Measurements from ENCODE around the gene ZG16.
"Not testable (repeated sequence)": the region's sequence is repeated elsewhere in the genome, so short reads cannot be mapped to it uniquely, and the experiment has no call there.

Gene ZG16

DNA sequence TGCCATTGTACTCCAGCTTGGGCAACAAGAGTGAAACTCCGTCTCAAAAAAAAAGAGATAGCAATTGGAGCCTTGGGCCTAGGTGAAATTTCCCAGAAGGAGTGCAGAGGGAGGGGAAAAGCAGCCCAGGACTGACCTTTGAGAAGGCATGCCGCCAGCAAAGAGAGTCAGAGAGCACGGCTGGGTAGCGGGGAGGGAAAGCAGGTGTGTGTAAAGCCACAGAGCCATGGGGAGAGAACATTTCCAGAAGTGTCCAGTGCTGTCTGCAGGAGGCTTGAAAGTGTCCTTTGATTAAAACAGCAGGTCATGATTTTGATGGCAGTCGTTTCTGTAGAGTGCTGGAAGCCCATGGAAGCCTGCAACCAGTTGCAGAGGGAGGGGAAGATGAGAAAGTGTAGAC is 40.3 kb upstream of the ZG16 start:
- TF ChIP-seq, protein P1, sequence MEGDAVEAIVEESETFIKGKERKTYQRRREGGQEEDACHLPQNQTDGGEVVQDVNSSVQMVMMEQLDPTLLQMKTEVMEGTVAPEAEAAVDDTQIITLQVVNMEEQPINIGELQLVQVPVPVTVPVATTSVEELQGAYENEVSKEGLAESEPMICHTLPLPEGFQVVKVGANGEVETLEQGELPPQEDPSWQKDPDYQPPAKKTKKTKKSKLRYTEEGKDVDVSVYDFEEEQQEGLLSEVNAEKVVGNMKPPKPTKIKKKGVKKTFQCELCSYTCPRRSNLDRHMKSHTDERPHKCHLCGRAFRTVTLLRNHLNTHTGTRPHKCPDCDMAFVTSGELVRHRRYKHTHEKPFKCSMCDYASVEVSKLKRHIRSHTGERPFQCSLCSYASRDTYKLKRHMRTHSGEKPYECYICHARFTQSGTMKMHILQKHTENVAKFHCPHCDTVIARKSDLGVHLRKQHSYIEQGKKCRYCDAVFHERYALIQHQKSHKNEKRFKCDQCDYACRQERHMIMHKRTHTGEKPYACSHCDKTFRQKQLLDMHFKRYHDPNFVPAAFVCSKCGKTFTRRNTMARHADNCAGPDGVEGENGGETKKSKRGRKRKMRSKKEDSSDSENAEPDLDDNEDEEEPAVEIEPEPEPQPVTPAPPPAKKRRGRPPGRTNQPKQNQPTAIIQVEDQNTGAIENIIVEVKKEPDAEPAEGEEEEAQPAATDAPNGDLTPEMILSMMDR (IDR thresholded peaks at IDR 0.05; ENCODE audit: insufficient read depth, low read depth, low read length, missing control alignments) = no peak
- no peak for DNase-seq (ENCODE audit: low read depth)

GRCh38 chr16:29738514-29738913 is 39.5 kb upstream of the ZG16 start:
- peak; percentile 15 for DNase-seq (ENCODE audit: low read depth)
- no peak overlapping the region for H3K4me3 ChIP-seq (ENCODE audit: low read length)

More for the DNA sequence above, 40.3 kb upstream of the ZG16 start:
- no peak overlapping the region for H3K4me3 ChIP-seq (ENCODE audit: low read length)

GRCh38 chr16:29739927-29740629 is 38.0 kb upstream of the ZG16 start:
- not testable (repeated sequence) for H3K4me3 ChIP-seq (ENCODE audit: low read length); DNase-seq (ENCODE audit: low read depth)

More at GRCh38 chr16:29738514-29738913, 39.5 kb upstream of the ZG16 start:
- TF ChIP-seq, protein P1 (IDR thresholded peaks at IDR 0.05; ENCODE audit: insufficient read depth, low read depth, low read length, missing control alignments) = no peak

DNA sequence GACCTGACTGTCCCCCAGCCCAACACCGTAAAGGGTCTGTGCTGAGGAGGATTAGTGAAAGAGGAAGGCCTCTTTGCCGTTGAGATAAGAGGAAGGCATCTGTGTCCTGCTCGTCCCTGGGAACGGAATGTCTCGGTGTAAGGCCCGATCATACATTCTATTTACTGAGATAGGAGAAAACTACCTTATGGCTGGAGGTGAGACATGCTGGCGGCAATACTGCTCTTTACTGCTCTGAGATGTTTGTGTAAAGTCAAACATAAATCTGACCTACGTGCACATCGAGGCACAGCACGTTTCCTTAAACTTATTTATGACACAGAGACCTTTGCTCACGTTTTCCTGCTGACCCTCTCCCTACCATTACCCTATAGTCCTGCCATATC is 37.4 kb upstream of the ZG16 start:
- DNase-seq (ENCODE audit: low read depth); H3K4me3 ChIP-seq (ENCODE audit: low read length): not testable (repeated sequence)

- H3K4me3 ChIP-seq (ENCODE audit: low read length) = no peak overlapping the region
- TF ChIP-seq, protein P1 (IDR thresholded peaks at IDR 0.05; ENCODE audit: insufficient read depth, low read depth, low read length, missing control alignments) = no peak
Observed at GRCh38 chr16:29742683-29743275, 35.3 kb upstream of the ZG16 start.

GRCh38 chr16:29743475-29743826 is 34.6 kb upstream of the ZG16 start:
- TF ChIP-seq, protein P1 (IDR thresholded peaks at IDR 0.05; ENCODE audit: insufficient read depth, low read depth, low read length, missing control alignments) = no peak
- DNase-seq (ENCODE audit: low read depth) = no peak
- H3K4me3 ChIP-seq (ENCODE audit: low read length) = no peak overlapping the region

More at GRCh38 chr16:29742683-29743275, 35.3 kb upstream of the ZG16 start:
- no peak for DNase-seq (ENCODE audit: low read depth)

GRCh38 chr16:29743827-29744531 is 34.1 kb upstream of the ZG16 start:
- no peak for DNase-seq (ENCODE audit: low read depth)
- TF ChIP-seq, protein P1 (IDR thresholded peaks at IDR 0.05; ENCODE audit: insufficient read depth, low read depth, low read length, missing control alignments) = no peak
- no peak overlapping the region for H3K4me3 ChIP-seq (ENCODE audit: low read length)
